K562 (cell line): ENCODE results near the gene HNRNPA2B1. TPM values are rescaled to one million over a fixed set of nuclear protein-coding genes. Genes with fewer than 3 reads are reported as not detected.

Experiments
- ATAC-seq: fragments of 200-7000 bp; cut with Tn5 transposase; 3 replicates; pipeline ENCODE4 v1.9.1; 2020; ENCODE audit warnings: moderate library complexity
- BruUV-seq: library from RNA; stranded (reverse); fragments of 400-500 nt; replicated peaks from 2 replicates; lab custom pipeline; 2021; lab: Mats Ljungman, UMichigan
- CTCF ChIA-PET: fragments of 300-600 bp; formaldehyde crosslinking; extraction: SDS; loops from one replicate; lab custom pipeline; 2021; ENCODE audit warnings: low intra/inter-chr PET ratio; lab: Yijun Ruan, JAX
- POLR2A ChIA-PET: fragments of 300-600, 350-650 bp; sonication (Branson Sonifier 250); formaldehyde crosslinking; extraction: SDS; loops from one replicate; lab custom pipeline; 2021; ENCODE audit warnings: antibody characterized with exemption, inconsistent platforms; lab: Yijun Ruan, JAX
- DNase-seq, 4 experiments: peaks; one replicate each; pipeline versions ENCODE4 v3.0.0 to v3.0.0-alpha.2; 2011 to 2018; ENCODE audit warnings: low spot score in 3 of 4, mixed read lengths in 3 of 4; ENCODE audit errors: extremely low read depth in 1 of 4
- FAIRE-seq: peaks from 2 replicates; lab custom pipeline; 2011; peaks lifted over from hg19 to GRCh38; lab: Jason Lieb, UNC
- H2AFZ ChIP-seq: 2 replicates; pipeline ENCODE4 v1.6.0; 2011; ENCODE audit warnings: low read depth, low read length, control low read depth, inconsistent platforms
- H3K27ac ChIP-seq: fragments of 200-600 bp; 3 replicates; pipeline ENCODE4 v1.8.0; 2011; ENCODE audit warnings: low read depth, mild to moderate bottlenecking, control low read depth, inconsistent platforms, low read length, moderate library complexity, mixed read lengths; ENCODE audit errors: extremely low read depth
- H3K27me3 ChIP-seq, 2 experiments: fragments of 300-600 bp in 1 of 2; 2 replicates in 1 of 2; 3 replicates in 1 of 2; pipeline versions ENCODE4 v1.6.0 to v1.8.0; 2011; ENCODE audit warnings: inconsistent platforms in 2 of 2, low read length in 2 of 2, mild to moderate bottlenecking in 1 of 2, mixed read lengths in 1 of 2, moderate library complexity in 1 of 2; ENCODE audit not compliant: control insufficient read depth in 2 of 2, insufficient read depth in 2 of 2
- H3K36me3 ChIP-seq: fragments of 300-600 bp; 3 replicates; pipeline ENCODE4 v1.8.0; 2011; ENCODE audit warnings: mild to moderate bottlenecking, low read length, inconsistent platforms; ENCODE audit not compliant: control insufficient read depth, insufficient read depth
- H3K4me1 ChIP-seq, 2 experiments: fragments of 200-600 bp in 1 of 2; replicated peaks in 1 of 2; 2 replicates in 1 of 2; 3 replicates in 1 of 2; pipeline versions ENCODE4 v1.5.1 to v1.8.0; 2011; ENCODE audit warnings: inconsistent platforms in 2 of 2, low read length in 2 of 2, mild to moderate bottlenecking in 1 of 2, mixed read lengths in 1 of 2, moderate library complexity in 1 of 2; ENCODE audit not compliant: control insufficient read depth in 2 of 2, insufficient read depth in 2 of 2
- H3K4me2 ChIP-seq: 2 replicates; pipeline ENCODE4 v1.6.1; 2011; ENCODE audit warnings: low read length, control low read depth, inconsistent platforms, mixed read lengths; ENCODE audit not compliant: insufficient read depth
- H3K4me3 ChIP-seq: fragments of 200-600 bp; sonication (generic), shearing (Covaris generic); 2 replicates; pipeline ENCODE4 v1.5.1; 2016; ENCODE audit warnings: control low read depth, inconsistent platforms
- H3K79me2 ChIP-seq: fragments of 200-600 bp; 3 replicates; pipeline ENCODE4 v1.8.0; 2011; ENCODE audit warnings: low read length, inconsistent platforms; ENCODE audit not compliant: control insufficient read depth, insufficient read depth
- H3K9ac ChIP-seq, 2 experiments: 2 replicates each; pipeline versions ENCODE4 v1.6.0 to v1.6.1; 2011; ENCODE audit warnings: low read depth in 2 of 2, low read length in 2 of 2, control low read depth in 1 of 2, inconsistent platforms in 1 of 2, mild to moderate bottlenecking in 1 of 2, mixed read lengths in 1 of 2; ENCODE audit not compliant: insufficient read depth in 1 of 2
- H3K9me1 ChIP-seq: one replicate; pipeline ENCODE4 v1.6.0; 2011; ENCODE audit warnings: inconsistent platforms, mild to moderate bottlenecking, low read length, moderate library complexity; ENCODE audit not compliant: control insufficient read depth, insufficient read depth
- H3K9me3 ChIP-seq: replicated peaks from 2 replicates; pipeline ENCODE4 v1.5.1; 2011; ENCODE audit warnings: low read depth, low read length, inconsistent platforms; ENCODE audit not compliant: control insufficient read depth, insufficient read depth
- H4K20me1 ChIP-seq: replicated peaks from 2 replicates; pipeline ENCODE4 v1.6.1; 2011; ENCODE audit warnings: low read length, inconsistent platforms, mixed read lengths; ENCODE audit not compliant: control insufficient read depth, insufficient read depth
- ASH1L ChIP-seq: fragments of 450-650 bp; IDR thresholded peaks from 2 replicates; pipeline ENCODE4 v1.6.1; 2018; ENCODE audit warnings: borderline replicate concordance, mild to moderate bottlenecking, low read depth; ENCODE audit not compliant: partially characterized antibody
- BMI1 ChIP-seq: fragments of 150-350 bp; IDR thresholded peaks from 2 replicates; pipeline ENCODE4 v1.6.1; 2014; ENCODE audit warnings: low read length
- CHCHD3 ChIP-seq: fragments of 250-450 bp; sonication (Bioruptor Pico); IDR thresholded peaks from 2 replicates; pipeline ENCODE4 v2.1.2; 2022; ENCODE audit warnings: mild to moderate bottlenecking
- ID3 ChIP-seq, 2 experiments: fragments of 250-450 bp in 1 of 2; fragments of 450-650 bp in 1 of 2; sonication (Bioruptor Pico) in 1 of 2; IDR thresholded peaks; 2 replicates each; pipeline versions ENCODE4 v1.6.1 to v1.8.0; 2016 to 2021; ENCODE audit warnings: mild to moderate bottlenecking in 2 of 2, moderate library complexity in 2 of 2, missing compliant biosample characterization in 1 of 2, missing genetic modification characterization in 1 of 2
- IRF9 ChIP-seq: fragments of 450-650 bp; IDR thresholded peaks from 2 replicates; pipeline ENCODE4 v1.6.1; 2016; ENCODE audit warnings: missing biosample characterization, missing genetic modification characterization
- PCBP2 ChIP-seq: fragments of 200-400 bp; formaldehyde crosslinking; IDR thresholded peaks from 2 replicates; pipeline ENCODE4 v1.6.1; 2018; ENCODE audit warnings: low read length, low read depth, mild to moderate bottlenecking, moderate library complexity; ENCODE audit not compliant: poor library complexity, severe bottlenecking
- POLR2A ChIP-seq: fragments of 450-650 bp; conservative IDR thresholded peaks from 2 replicates; pipeline ENCODE4 v1.6.1; 2016
- POLR2B ChIP-seq: fragments of 450-650 bp; IDR thresholded peaks from 2 replicates; pipeline ENCODE4 v1.6.1; 2018; ENCODE audit warnings: low read depth; ENCODE audit not compliant: partially characterized antibody
- SIN3A ChIP-seq, 2 experiments: fragments of 150-350 bp in 1 of 2; IDR thresholded peaks; 2 replicates each; pipeline ENCODE4 v1.6.1; 2011 to 2016; ENCODE audit warnings: borderline replicate concordance in 2 of 2, low read depth in 2 of 2, low read length in 2 of 2, mild to moderate bottlenecking in 2 of 2, moderate library complexity in 2 of 2; ENCODE audit not compliant: control insufficient read depth in 1 of 2
- SMAD3 ChIP-seq: fragments of 450-650 bp; formaldehyde crosslinking; conservative IDR thresholded peaks from 2 replicates; pipeline ENCODE4 v1.4.0; 2020; ENCODE audit warnings: mild to moderate bottlenecking
- SRF ChIP-seq, 2 experiments: fragments of 250-450, 450-650 bp in 1 of 2; sonication (Bioruptor Pico) in 1 of 2; sonication (generic) in 1 of 2; formaldehyde crosslinking; IDR thresholded peaks; 2 replicates each; pipeline versions ENCODE4 v1.5.0 to v1.5.1; 2020 to 2022; ENCODE audit warnings: mild to moderate bottlenecking in 1 of 2, missing genetic modification reagents in 1 of 2
- TEAD1 ChIP-seq, 2 experiments: fragments of 450-650 bp in 1 of 2; sonication (generic) in 1 of 2; formaldehyde crosslinking; IDR thresholded peaks; 2 replicates each; pipeline versions ENCODE4 v1.4.0 to v1.8.0; 2020 to 2022; ENCODE audit warnings: mild to moderate bottlenecking in 2 of 2, missing genetic modification reagents in 1 of 2
- XRCC4 ChIP-seq: IDR thresholded peaks from one replicate; pipeline ENCODE4 v1.6.1; 2011; ENCODE audit not compliant: insufficient read depth, insufficient read length; ENCODE audit errors: extremely low read depth
- ZNF121 ChIP-seq: sonication (generic); formaldehyde crosslinking; conservative IDR thresholded peaks from 2 replicates; pipeline ENCODE4 v1.8.0; 2022; ENCODE audit warnings: missing genetic modification reagents
- ZNF444 ChIP-seq: fragments of 250-450 bp; sonication (Bioruptor Pico); IDR thresholded peaks from 2 replicates; pipeline ENCODE4 v1.4.0; 2020; ENCODE audit warnings: mild to moderate bottlenecking, moderate library complexity
- WGBS: fragments of 100-300 bp; shearing (Covaris generic); methylation state at CpG from one replicate; pipeline ENCODE4 v1.1.6; 2016; ENCODE audit warnings: low coverage, mixed read lengths; ENCODE audit not compliant: insufficient coverage; ENCODE audit errors: missing lambda C conversion rate; 5-methylcytosine and 5-hydroxymethylcytosine counted together
- in situ Hi-C: fragments of 300-500 bp; cut with MboI; formaldehyde crosslinking; loops from 4 replicates; pipeline ENCODE4 v1.15.0; 2018; ENCODE audit warnings: inconsistent platforms, mixed read lengths
- intact Hi-C: fragments of 100-400 bp; cut with micrococcal nuclease; formaldehyde crosslinking; loops from 2 replicates; pipeline ENCODE4 v1.14.2; 2022
- polyA plus RNA-seq, 8 experiments: library from polyadenylated mRNA; depleted of rRNA in 4 of 8; stranded (reverse) in 5 of 8; unstranded in 3 of 8; fragments of >200 nt; fragmentation: Nextera tagmentation in 2 of 8; fragmentation: Illumina TruSeq in 1 of 8; extraction: Ambion mirVana in 2 of 8; extraction: Trizol in 1 of 8; gene quantifications; 2 replicates each; pipeline versions ENCODE4 v1.2.1 to v1.2.3, GENCODE V29; 2011 to 2014; ENCODE audit warnings: inconsistent platforms in 1 of 8, missing spikeins in 1 of 8
- total RNA-seq, 7 experiments: library from RNA; depleted of rRNA in 6 of 7; stranded (reverse); fragments of >200 nt in 6 of 7; fragmentation: Illumina TruSeq in 2 of 7; extraction: Trizol in 2 of 7; gene quantifications; 2 replicates each; pipeline versions ENCODE4 v1.2.1 to v1.2.3, GENCODE V29; 2011 to 2021; ENCODE audit warnings: low replicate concordance in 1 of 7
- TF ChIP-seq, protein P1 (sequence below): fragments of 450-650 bp; formaldehyde crosslinking; IDR thresholded peaks from 2 replicates; pipeline ENCODE4 v1.4.0; 2022; ENCODE audit warnings: mild to moderate bottlenecking, moderate library complexity

Gene HNRNPA2B1
- total and polyA plus RNA-seq, 9 of the 15 experiments (the other 6 are each of a cell fraction or from before 2014, with no cell fraction given): 630 to 1,989 (median 865) TPM

DNA sequence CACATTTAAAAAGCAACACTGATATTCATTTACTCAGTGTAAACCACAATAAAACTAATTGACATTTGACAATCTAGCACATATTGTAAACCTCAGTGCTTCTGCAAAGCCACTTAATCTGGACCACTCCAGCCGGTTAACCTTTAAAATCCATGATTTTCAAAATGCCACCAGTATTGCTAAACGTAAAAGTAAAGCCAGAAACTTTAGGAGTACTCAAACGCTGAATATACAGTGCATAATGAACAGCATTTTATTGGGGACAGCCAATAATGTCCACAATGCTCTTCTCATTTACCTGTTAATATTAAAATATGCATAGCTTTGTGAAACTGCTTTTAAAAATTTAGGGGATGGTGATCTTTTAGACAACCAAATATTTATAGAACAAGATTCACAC, 10.8 kb downstream of the HNRNPA2B1 start:
- H3K9me3 ChIP-seq: no peaks in the 10 kb centered on the region
- no peak overlapping the region for H2AFZ ChIP-seq
- no TSS peak for BruUV-seq
- ATAC-seq (no peak), DNase-seq (no peak), FAIRE-seq (no peak)
- no peak overlapping the region for H3K9ac ChIP-seq
- no peaks in the 10 kb centered on the region for H3K9me1 ChIP-seq
- ChIA-PET POLR2A (interaction anchor here (0.6 to 4.0 kb wide), 10 partner anchors 9 to 328 kb away, joined by 3 to 80 read pairs (median 4); partner anchors contain the start of gene HNRNPA2B1), CTCF (no interaction called here)
- in situ Hi-C loops: no loop called here
- H3K36me3 ChIP-seq: peaks cover 73% of the 10 kb centered on the region
- peaks cover 1 to 22% of the 10 kb centered on the region in 2 experiments; a peak in 3 of 5 replicates for H3K4me1 ChIP-seq
- intact Hi-C loops: no loop called here
- 73% methylated on average over 3 of the region's 3 CpGs for whole genome bisulfite sequencing
- H3K79me2 ChIP-seq: peaks cover 36% of the 10 kb centered on the region
- H4K20me1 ChIP-seq: peaks cover 28% of the 10 kb centered on the region
- H3K27me3 ChIP-seq: no peaks in the 10 kb centered on the region
- H3K4me2 ChIP-seq: no peak overlapping the region
- peak overlapping the region; percentile 2; the same call in 1 of the 3 replicates for H3K27ac ChIP-seq
- H3K4me3 ChIP-seq: no peak overlapping the region
- TF ChIP-seq ZNF121 (no peak), PCBP2 (no peak), SRF (CRISPR knock-in tag; IDR thresholded peaks at IDR 0.05) (no peak), XRCC4 (no peak), TEAD1 (CRISPR knock-in tag; IDR thresholded peaks at IDR 0.05) (0 out of 4 replicates have a peak, but pooled peaks of 1 of the 2 experiments have one; percentile 19), ASH1L (no peak), BMI1 (no peak), SMAD3 (0 out of 2 replicates have a peak, but pooled peaks have one; percentile 15), SIN3A (IDR thresholded peaks at IDR 0.05; ENCODE audit: borderline replicate concordance in 2 of 2, control insufficient read depth in 1 of 2, low read depth in 2 of 2, low read length in 2 of 2) (peak in 1 of 2 experiments; percentile 86; a peak in 2 of 4 replicates), ID3 (CRISPR knock-in tag; IDR thresholded peaks at IDR 0.05) (no peak), ID3 (tag; IDR thresholded peaks at IDR 0.05) (no peak), CHCHD3 (CRISPR knock-in tag) (0 out of 2 replicates have a peak, but pooled peaks have one; percentile 69), IRF9 (no peak), POLR2A (peak; percentile 23), ZNF444 (CRISPR knock-in tag) (no peak), POLR2B (peak; percentile 1)
- TF ChIP-seq, protein P1, sequence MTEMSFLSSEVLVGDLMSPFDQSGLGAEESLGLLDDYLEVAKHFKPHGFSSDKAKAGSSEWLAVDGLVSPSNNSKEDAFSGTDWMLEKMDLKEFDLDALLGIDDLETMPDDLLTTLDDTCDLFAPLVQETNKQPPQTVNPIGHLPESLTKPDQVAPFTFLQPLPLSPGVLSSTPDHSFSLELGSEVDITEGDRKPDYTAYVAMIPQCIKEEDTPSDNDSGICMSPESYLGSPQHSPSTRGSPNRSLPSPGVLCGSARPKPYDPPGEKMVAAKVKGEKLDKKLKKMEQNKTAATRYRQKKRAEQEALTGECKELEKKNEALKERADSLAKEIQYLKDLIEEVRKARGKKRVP (CRISPR knock-in tag): no peak
